ENCODE results near the gene MYO9A. TPM values are rescaled to one million over a fixed set of nuclear protein-coding genes. Genes with fewer than 3 reads are reported as not detected.

The MYO9A gene
- total and polyA plus RNA-seq, 3 donors from 2014 or later: 68.9 to 126 (median 103) TPM

DNA sequence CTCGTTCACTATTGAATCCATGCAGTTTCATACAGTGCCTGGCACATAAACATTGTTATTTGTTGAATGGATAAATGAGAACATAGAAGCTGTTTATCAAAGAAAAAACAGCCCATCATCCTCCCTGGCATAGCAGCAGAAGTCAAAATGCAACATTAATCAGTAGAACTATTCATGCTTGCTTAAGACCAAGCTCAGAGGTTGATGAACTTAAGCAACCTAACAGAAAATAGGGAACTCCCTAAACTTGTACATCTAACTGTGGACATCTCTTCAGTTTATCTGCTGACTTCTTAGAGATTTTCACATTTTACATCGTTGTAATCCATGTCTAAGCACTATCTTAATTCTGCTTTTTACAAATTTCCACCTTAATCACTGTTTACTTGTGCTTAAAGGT lies 29.5 kb upstream of the MYO9A start:
- Histone ChIP-seq H3K4me1 (peaks cover 4% of the 10 kb centered on the region), H3K27me3 (no peaks in the 10 kb centered on the region), H3K36me3 (ENCODE audit: low read depth, missing control alignments) (no peaks in the 10 kb centered on the region), H3K4me3 (no peak overlapping the region), H3K9me3 (no peaks in the 10 kb centered on the region), H3K27ac (peak overlapping the region; percentile 15 to 64)
- TF ChIP-seq CTCF (IDR thresholded peaks at IDR 0.05): no peak
- no peak for TF ChIP-seq POLR2A (IDR thresholded peaks at IDR 0.05)
- DNase-seq: peak; percentile 25
- intact Hi-C loops (cut with DNase I; ENCODE audit: low total_unique reads): no loop called here
- 53 to 73% methylated on average over 2 of the region's 2 CpGs for WGBS, 2 donors

DNA sequence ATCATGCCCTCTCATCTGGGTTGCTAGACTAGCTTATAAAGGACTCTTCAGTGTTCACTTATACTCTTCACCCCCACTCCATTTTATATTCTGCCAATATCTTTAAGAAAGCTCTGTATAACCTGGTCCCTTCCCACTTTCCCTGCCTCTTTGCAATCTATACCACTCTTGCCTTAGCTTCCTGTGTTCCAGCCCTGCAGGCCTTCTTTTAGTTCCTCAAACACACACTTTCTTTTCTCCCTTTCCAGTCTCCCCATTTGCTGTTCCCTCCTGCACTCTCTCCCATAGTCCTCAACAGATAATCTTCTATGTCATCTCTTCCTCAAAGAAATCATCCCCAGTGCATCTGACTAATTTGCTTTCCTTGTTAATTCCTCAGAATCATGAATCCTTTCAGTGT lies 29.0 kb upstream of the MYO9A start:
- Histone ChIP-seq H3K27ac (peak overlapping the region in 1 of 2 donors; percentile 15), H3K4me1 (peaks cover 4% of the 10 kb centered on the region), H3K4me3 (no peak overlapping the region), H3K27me3 (no peaks in the 10 kb centered on the region), H3K36me3 (ENCODE audit: low read depth, missing control alignments) (no peaks in the 10 kb centered on the region), H3K9me3 (no peaks in the 10 kb centered on the region)
- TF ChIP-seq POLR2A (IDR thresholded peaks at IDR 0.05) (no peak), CTCF (IDR thresholded peaks at IDR 0.05) (no peak)
- intact Hi-C loops (cut with DNase I; ENCODE audit: low total_unique reads): no loop called here
- DNase-seq: no peak

- Histone ChIP-seq H3K9me3 (no peaks in the 10 kb centered on the region), H3K27me3 (no peaks in the 10 kb centered on the region), H3K4me3 (no peak overlapping the region), H3K4me1 (peaks cover 7% of the 10 kb centered on the region), H3K27ac (peak overlapping the region; percentile 15 to 50), H3K36me3 (ENCODE audit: low read depth, missing control alignments) (no peaks in the 10 kb centered on the region)
- TF ChIP-seq CTCF (IDR thresholded peaks at IDR 0.05): no peak
- no peak for TF ChIP-seq POLR2A (IDR thresholded peaks at IDR 0.05)
- no peak for DNase-seq
- intact Hi-C loops (cut with DNase I; ENCODE audit: low total_unique reads): no loop called here
- 61 to 78% methylated on average over 3 of the region's 3 CpGs for WGBS, 2 donors
These were observed 28.3 kb upstream of the MYO9A start for GRCh38 chr15:72146221-72146620.

DNA sequence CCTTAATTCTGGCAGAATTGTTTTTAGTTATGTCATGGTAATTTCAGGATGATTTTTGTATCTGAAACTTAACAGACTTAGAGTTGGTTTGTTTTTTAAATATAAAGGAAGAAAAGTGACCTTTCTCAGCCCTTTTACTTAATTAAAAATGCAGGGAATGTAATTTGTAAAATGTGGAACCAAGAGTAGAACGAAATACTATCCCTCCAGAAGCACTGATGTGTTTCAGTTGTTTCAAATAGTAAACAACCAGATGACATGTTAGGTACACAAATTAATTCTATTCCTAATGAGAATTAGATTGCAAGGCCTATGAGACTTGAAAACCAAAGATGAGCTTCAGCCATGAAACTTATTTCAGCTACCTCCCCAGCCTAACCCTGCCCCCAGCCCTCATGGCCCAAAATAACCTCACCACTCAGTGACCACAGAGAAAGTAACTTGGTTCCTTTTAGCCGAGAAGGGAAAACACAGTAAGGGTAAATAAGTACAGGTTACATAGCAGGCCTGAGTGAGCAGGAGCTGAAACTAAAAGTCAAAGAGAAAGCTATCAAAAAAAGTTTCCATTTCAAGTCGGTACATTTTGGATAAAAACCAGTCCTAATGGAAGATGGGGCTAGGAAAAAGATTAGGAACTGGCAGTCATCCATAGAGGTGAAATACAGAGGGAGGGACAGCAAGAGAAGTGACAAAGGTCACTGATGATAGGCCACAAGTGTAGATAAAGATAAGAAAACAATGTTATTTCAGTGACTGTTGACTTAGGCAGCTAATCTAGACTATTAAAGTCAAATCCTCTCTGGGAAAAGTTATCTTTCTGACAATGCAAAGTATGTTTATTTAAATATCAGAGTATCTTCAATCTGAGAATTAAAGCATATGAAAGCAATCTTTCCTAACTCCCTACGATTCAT lies 23.5 kb upstream of the MYO9A start:
- intact Hi-C loops (cut with DNase I; ENCODE audit: low total_unique reads): no loop called here

More for the DNA sequence above, 23.5 kb upstream of the MYO9A start:
- 49 to 59% methylated on average over 4 of the region's 4 CpGs for WGBS, 2 donors
- H3K27ac ChIP-seq: peak overlapping the region in 1 of 2 donors; percentile 48
- peaks cover 8% of the 10 kb centered on the region for H3K4me1 ChIP-seq
- TF ChIP-seq CTCF (IDR thresholded peaks at IDR 0.05) (no peak), POLR2A (IDR thresholded peaks at IDR 0.05) (no peak)
- H3K4me3 ChIP-seq: no peak overlapping the region
- H3K27me3 ChIP-seq: no peaks in the 10 kb centered on the region
- H3K36me3 ChIP-seq (ENCODE audit: low read depth, missing control alignments): no peaks in the 10 kb centered on the region
- no peak for DNase-seq
- no peaks in the 10 kb centered on the region for H3K9me3 ChIP-seq
